ENCODE data around the gene UPK3BL1.
"Not testable (repeated sequence)": the region's sequence is repeated elsewhere in the genome, so short reads cannot be mapped to it uniquely, and the experiment has no call there.

GRCh38 chr7:102609734-102610133 lies 32.9 kb downstream of the UPK3BL1 start:
- TF ChIP-seq BHLHE40 (IDR thresholded peaks at IDR 0.05; ENCODE audit: borderline replicate concordance); CTBP1 (IDR thresholded peaks at IDR 0.05; ENCODE audit: borderline replicate concordance); ELF4 (IDR thresholded peaks at IDR 0.05); FOXM1 (IDR thresholded peaks at IDR 0.05; ENCODE audit: borderline replicate concordance): not testable (repeated sequence)

Measured in HEK293T (cell line).